Astrocyte (in vitro differentiated cells and primary cell): ENCODE data around the gene PRKAG2. TPM values are rescaled to one million over a fixed set of nuclear protein-coding genes. Genes with fewer than 3 reads are reported as not detected.

Source experiments
- DNase-seq: peaks from one replicate; pipeline ENCODE4 v3.0.0-alpha.2; 2010; ENCODE audit warnings: low read depth
- FAIRE-seq: peaks from 2 replicates; lab custom pipeline; 2011; peaks lifted over from hg19 to GRCh38; lab: Jason Lieb, UNC
- H2AFZ ChIP-seq: 2 replicates; pipeline ENCODE4 v1.6.0; 2012; ENCODE audit warnings: low read depth, low read length, inconsistent platforms
- H3K27ac ChIP-seq: 2 replicates; pipeline ENCODE4 v1.5.1; 2011; ENCODE audit warnings: low read depth, low read length, inconsistent platforms
- H3K27me3 ChIP-seq: 2 replicates; pipeline ENCODE4 v1.6.0; 2011; ENCODE audit warnings: low read length, inconsistent platforms; ENCODE audit not compliant: insufficient read depth
- H3K36me3 ChIP-seq: 2 replicates; pipeline ENCODE4 v1.5.1; 2011; ENCODE audit warnings: low read length, inconsistent platforms; ENCODE audit not compliant: insufficient read depth
- H3K4me1 ChIP-seq: 2 replicates; pipeline ENCODE4 v1.5.1; 2011; ENCODE audit warnings: low read length, inconsistent platforms; ENCODE audit not compliant: insufficient read depth
- H3K4me2 ChIP-seq: 2 replicates; pipeline ENCODE4 v1.6.0; 2012; ENCODE audit warnings: low read length, inconsistent platforms
- H3K4me3 ChIP-seq: 2 replicates; pipeline ENCODE4 v1.5.1; 2011; ENCODE audit warnings: low read depth, mild to moderate bottlenecking, low read length, inconsistent platforms; ENCODE audit not compliant: insufficient read depth
- H3K79me2 ChIP-seq: 2 replicates; pipeline ENCODE4 v1.6.0; 2012; ENCODE audit warnings: mild to moderate bottlenecking, low read length, inconsistent platforms; ENCODE audit not compliant: insufficient read depth
- H3K9ac ChIP-seq: 2 replicates; pipeline ENCODE4 v1.6.0; 2012; ENCODE audit warnings: mild to moderate bottlenecking, low read length, inconsistent platforms
- H3K9me3 ChIP-seq: 2 replicates; pipeline ENCODE4 v1.5.1; 2012; ENCODE audit warnings: low read depth, mild to moderate bottlenecking, low read length, inconsistent platforms; ENCODE audit not compliant: insufficient read depth
- H4K20me1 ChIP-seq: 2 replicates; pipeline ENCODE4 v1.6.0; 2012; ENCODE audit warnings: low read length, inconsistent platforms; ENCODE audit not compliant: insufficient read depth
- H3K27ac Mint-ChIP-seq: one replicate; pipeline ENCODE4 v1.8.0; 2021; ENCODE audit warnings: mild to moderate bottlenecking, mixed read lengths; ENCODE audit not compliant: unreplicated experiment
- H3K27me3 Mint-ChIP-seq: one replicate; pipeline ENCODE4 v1.8.0; 2021; ENCODE audit warnings: low read depth, mixed read lengths; ENCODE audit not compliant: unreplicated experiment
- H3K36me3 Mint-ChIP-seq: one replicate; pipeline ENCODE4 v1.8.0; 2021; ENCODE audit warnings: low read depth, mixed read lengths; ENCODE audit not compliant: unreplicated experiment
- H3K4me1 Mint-ChIP-seq: one replicate; pipeline ENCODE4 v1.8.0; 2021; ENCODE audit warnings: low read depth, mixed read lengths; ENCODE audit not compliant: unreplicated experiment
- H3K4me3 Mint-ChIP-seq: one replicate; pipeline ENCODE4 v1.8.0; 2021; ENCODE audit warnings: mild to moderate bottlenecking, moderate library complexity, mixed read lengths; ENCODE audit not compliant: unreplicated experiment
- H3K9me3 Mint-ChIP-seq: one replicate; pipeline ENCODE4 v1.8.0; 2021; ENCODE audit warnings: mild to moderate bottlenecking, mixed read lengths; ENCODE audit not compliant: unreplicated experiment
- CTCF ChIP-seq: IDR thresholded peaks from 2 replicates; pipeline ENCODE4 v1.5.1; 2011; ENCODE audit warnings: low read depth, mild to moderate bottlenecking, inconsistent platforms, low read length, moderate library complexity; ENCODE audit not compliant: insufficient read depth
- EZH2 ChIP-seq: IDR thresholded peaks from 2 replicates; pipeline ENCODE4 v1.6.1; 2012; ENCODE audit warnings: mild to moderate bottlenecking, low read length, inconsistent platforms; ENCODE audit not compliant: insufficient read depth
- total RNA-seq: library from RNA; stranded (reverse); gene quantifications from 2 replicates; pipeline ENCODE4 v1.2.1, GENCODE V29; 2021

PRKAG2 gene
- total RNA-seq, 1 donor from 2014 or later: 40.7 TPM

- Histone ChIP-seq H3K27me3 (no peaks in the 10 kb centered on the region), H3K27ac (peak overlapping the region; percentile 57), H3K4me3 (peak overlapping the region; percentile 7), H3K36me3 (no peaks in the 10 kb centered on the region), H3K9ac (peak overlapping the region; percentile 62), H4K20me1 (no peaks in the 10 kb centered on the region), H3K4me2 (peak overlapping the region; percentile 64), H3K4me1 (peaks cover 27% of the 10 kb centered on the region), H3K79me2 (no peaks in the 10 kb centered on the region), H3K9me3 (no peaks in the 10 kb centered on the region), H2AFZ (peak overlapping the region; percentile 50)
- peaks cover 18% of the 10 kb centered on the region for H3K4me1 Mint-ChIP-seq
- FAIRE-seq (peak; percentile 93), DNase-seq (peak; percentile 94)
- TF ChIP-seq CTCF (no peak), EZH2 (no peak)
- peak overlapping the region; percentile 89 for H3K27ac Mint-ChIP-seq
- no peak overlapping the region for H3K4me3 Mint-ChIP-seq
- peaks cover 11% of the 10 kb centered on the region for H3K27me3 Mint-ChIP-seq
- H3K9me3 Mint-ChIP-seq: no peaks in the 10 kb centered on the region
- no peaks in the 10 kb centered on the region for H3K36me3 Mint-ChIP-seq
Observed at GRCh38 chr7:151727579-151728285, 149.2 kb downstream of the PRKAG2 start.

GRCh38 chr7:151726652-151727578, 150.0 kb downstream of the PRKAG2 start:
- Histone ChIP-seq H3K27ac (peak overlapping the region; percentile 48), H3K79me2 (no peaks in the 10 kb centered on the region), H3K4me1 (peaks cover 27% of the 10 kb centered on the region), H3K9me3 (no peaks in the 10 kb centered on the region), H4K20me1 (no peaks in the 10 kb centered on the region), H3K27me3 (no peaks in the 10 kb centered on the region), H3K9ac (peak overlapping the region; percentile 53), H3K4me3 (no peak overlapping the region), H3K4me2 (peak overlapping the region; percentile 56), H3K36me3 (no peaks in the 10 kb centered on the region), H2AFZ (no peak overlapping the region)
- no peak overlapping the region for H3K4me3 Mint-ChIP-seq
- FAIRE-seq: no peak
- TF ChIP-seq EZH2: no peak
- TF ChIP-seq CTCF: no peak
- peaks cover 18% of the 10 kb centered on the region for H3K4me1 Mint-ChIP-seq
- peaks cover 17% of the 10 kb centered on the region for H3K27me3 Mint-ChIP-seq
- H3K9me3 Mint-ChIP-seq: no peaks in the 10 kb centered on the region
- DNase-seq: no peak
- H3K36me3 Mint-ChIP-seq: no peaks in the 10 kb centered on the region
- peak overlapping the region; percentile 81 for H3K27ac Mint-ChIP-seq
